GM12892 (cell line): Measurements from ENCODE around the gene SYCN.

Experiments used
- DNase-seq: peaks from one replicate; pipeline ENCODE4 v3.0.0; 2011; ENCODE audit not compliant: insufficient read length
- FAIRE-seq: peaks from 2 replicates; lab custom pipeline; 2011; peaks lifted over from hg19 to GRCh38; lab: Jason Lieb, UNC
- POLR2A ChIP-seq: IDR thresholded peaks from 2 replicates; pipeline ENCODE4 v1.6.1; 2011; ENCODE audit warnings: low read depth, low read length, control low read depth
- POLR2AphosphoS5 ChIP-seq: IDR thresholded peaks from 2 replicates; pipeline ENCODE4 v1.6.1; 2011; ENCODE audit warnings: low read depth, low read length, control low read depth
- TAF1 ChIP-seq: IDR thresholded peaks from 2 replicates; pipeline ENCODE4 v1.6.1; 2011; ENCODE audit warnings: low read depth, mild to moderate bottlenecking, control low read depth, low read length, borderline replicate concordance

SYCN gene

GRCh38 chr19:39160889-39161672 lies 43.0 kb downstream of the SYCN start:
- no peak for DNase-seq
- TF ChIP-seq POLR2AphosphoS5 (no peak), POLR2A (no peak), TAF1 (no peak)
- FAIRE-seq, result no peak

DNA sequence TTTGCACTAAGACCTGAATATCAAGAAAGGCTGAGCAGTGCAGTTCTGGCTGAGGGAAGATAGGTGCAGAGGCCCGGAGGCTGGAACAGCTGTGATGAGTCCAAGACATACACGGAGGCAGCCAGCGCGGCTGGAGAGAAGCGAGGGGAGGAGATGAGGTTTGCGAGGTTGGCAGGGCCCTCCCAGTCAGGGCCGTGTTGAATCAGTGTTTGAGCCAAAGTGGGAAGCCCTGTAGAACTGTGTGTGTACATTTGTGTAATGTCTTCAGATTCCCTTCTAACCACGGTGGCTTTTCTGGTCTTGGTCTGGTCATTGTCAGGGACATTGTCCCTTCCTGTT lies 43.6 kb downstream of the SYCN start:
- TF ChIP-seq TAF1 (no peak), POLR2A (no peak), POLR2AphosphoS5 (no peak)
- no peak for DNase-seq
- no peak for FAIRE-seq

DNA sequence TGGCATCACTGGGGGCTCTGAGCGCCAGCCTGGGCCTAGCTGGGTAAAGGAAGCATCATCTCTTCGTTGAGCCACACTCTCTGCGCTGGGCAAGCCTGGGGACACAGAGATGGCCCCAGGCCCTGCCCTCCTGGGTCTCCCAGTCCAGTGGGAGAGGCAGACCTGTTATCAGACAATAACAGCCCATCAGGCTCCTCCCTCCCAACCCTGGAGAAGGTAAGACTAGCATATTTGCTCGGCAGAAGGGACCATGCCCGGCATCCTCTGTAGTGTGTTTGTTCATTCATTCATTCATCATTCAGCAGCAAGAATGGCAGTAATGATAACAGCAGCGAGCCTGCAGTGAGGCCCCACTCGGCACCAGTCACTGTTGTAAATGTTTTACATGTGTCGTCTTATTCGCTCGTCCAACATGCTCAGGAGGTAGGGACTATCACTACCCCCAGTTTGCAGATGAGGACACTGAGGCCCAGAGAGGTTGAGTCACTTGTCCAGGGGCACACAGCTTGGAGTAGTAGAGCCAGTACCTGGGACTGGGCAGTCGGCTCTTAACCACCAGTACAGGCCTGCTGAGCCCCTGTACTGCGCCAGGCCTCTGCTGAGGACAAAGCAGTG lies 45.3 kb downstream of the SYCN start:
- TF ChIP-seq TAF1, result no peak
- TF ChIP-seq POLR2A, result no peak
- TF ChIP-seq POLR2AphosphoS5, result no peak
- DNase-seq (no peak), FAIRE-seq (no peak)

DNA sequence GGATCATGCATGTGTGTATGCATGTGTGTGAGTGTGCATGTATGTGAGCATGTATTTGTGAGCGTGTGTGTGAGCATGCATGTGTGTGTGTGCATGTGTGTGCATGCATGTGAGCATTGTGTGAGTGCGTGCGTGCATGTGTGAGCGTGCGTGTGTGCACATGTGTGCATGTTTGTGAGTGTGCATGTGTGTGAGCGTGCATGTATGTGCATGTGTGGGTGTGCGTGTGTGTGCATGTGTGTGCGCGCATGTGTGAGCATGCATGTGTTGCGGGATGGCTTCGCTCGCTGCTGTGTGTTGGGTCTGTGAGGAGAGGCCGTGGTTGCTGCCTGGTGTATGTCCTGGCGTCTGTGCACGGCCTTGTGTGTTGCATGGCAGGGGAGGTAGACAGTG lies 46.1 kb downstream of the SYCN start:
- DNase-seq (no peak), FAIRE-seq (no peak)
- TF ChIP-seq POLR2AphosphoS5, result peak; percentile 60; the same call in 1 of the 2 replicates
- TF ChIP-seq TAF1, result no peak

- FAIRE-seq (no peak), DNase-seq (no peak)
- no peak for TF ChIP-seq TAF1
- TF ChIP-seq POLR2A, result no peak
- no peak for TF ChIP-seq POLR2AphosphoS5
Measured at GRCh38 chr19:39157275-39157996, 46.6 kb downstream of the SYCN start.

- TF ChIP-seq TAF1 (no peak), POLR2A (no peak), POLR2AphosphoS5 (no peak)
- FAIRE-seq (no peak), DNase-seq (no peak)
Measured at GRCh38 chr19:39156326-39157230, 47.5 kb downstream of the SYCN start.

- FAIRE-seq (no peak), DNase-seq (no peak)
- TF ChIP-seq POLR2AphosphoS5 (no peak), TAF1 (no peak), POLR2A (no peak)
Measured at GRCh38 chr19:39155741-39156140, 48.3 kb downstream of the SYCN start.

DNA sequence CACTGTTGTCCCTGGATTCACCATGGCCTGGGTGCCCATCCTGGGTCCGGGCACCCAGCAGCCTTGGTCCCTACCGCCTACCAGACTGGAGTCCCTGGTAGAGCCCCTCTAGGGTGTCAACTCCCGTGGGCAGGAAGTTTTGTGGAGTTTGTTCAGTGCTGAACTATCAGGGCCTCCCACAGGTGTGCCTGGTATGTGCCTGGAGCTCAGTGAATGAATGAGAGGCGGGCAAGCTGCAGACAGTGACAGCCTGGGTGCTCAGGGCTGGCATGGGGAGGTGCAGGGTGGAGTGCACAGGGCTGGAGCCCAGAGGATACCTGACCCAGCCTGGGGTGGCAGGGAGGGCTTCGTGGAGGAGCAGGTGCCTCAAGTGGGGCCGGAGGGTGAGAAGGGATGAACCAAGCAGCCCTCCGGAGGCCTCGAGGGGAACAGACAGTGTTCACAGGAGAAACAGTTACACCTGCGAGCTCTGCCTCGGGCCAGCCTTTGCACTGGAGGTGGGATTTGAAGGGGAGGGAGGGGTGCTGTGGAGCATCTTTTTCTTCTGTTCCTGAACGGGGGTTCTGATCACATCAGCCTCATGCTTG lies 48.9 kb downstream of the SYCN start:
- DNase-seq, result no peak
- FAIRE-seq, result no peak
- no peak for TF ChIP-seq POLR2A
- TF ChIP-seq POLR2AphosphoS5, result no peak
- TF ChIP-seq TAF1, result no peak

DNA sequence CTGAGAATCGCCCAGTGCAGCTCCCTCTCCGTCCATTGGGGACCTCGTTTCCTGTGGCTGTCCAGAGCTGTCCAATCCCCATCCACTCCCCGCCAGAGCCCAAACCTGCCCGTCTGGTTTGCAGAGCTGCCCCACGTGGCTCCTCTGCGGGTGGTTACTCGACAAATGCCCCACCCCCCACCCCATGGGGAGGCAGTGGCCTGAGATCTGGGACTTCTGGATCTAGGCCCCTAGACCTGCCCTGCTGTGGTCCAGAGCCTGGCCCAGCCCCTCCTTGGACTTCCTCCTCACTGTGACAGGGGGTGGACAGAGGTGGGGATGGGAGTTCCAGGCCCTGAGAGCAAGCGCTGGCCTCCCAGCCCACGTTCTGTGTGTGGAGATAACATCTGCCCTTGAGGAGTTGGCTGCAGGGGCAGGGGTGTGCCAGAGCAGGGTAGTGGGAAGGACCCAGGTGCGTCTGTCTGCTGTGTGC lies 49.4 kb downstream of the SYCN start:
- DNase-seq, result no peak
- TF ChIP-seq TAF1, result no peak
- no peak for TF ChIP-seq POLR2AphosphoS5
- TF ChIP-seq POLR2A, result no peak
- FAIRE-seq, result no peak

DNA sequence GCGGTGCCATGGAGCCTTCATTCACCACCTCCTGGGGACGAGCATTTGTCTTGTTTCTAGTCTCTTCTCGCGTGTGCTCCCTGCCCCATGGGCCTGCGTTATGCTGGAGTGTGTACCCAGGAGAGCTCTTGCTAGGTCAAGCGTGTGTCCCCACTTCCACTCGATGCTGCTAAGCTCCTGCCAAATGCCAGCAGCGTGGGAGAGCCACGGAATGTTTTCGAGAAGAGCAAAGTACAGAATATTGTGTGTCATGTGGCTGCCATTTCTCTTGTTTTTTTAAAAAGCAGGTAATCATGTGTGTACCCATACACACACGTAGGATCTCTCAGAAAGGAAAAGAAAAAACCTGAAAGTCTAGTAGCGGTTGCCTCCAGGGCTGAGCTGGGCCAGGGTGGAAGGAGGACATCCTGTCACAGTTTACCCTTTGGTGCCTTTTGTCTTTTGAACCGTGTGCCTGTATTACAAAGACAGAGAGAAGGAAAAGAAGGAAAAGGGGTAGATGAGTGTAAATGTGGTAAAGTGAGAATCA lies 49.9 kb downstream of the SYCN start:
- FAIRE-seq (no peak), DNase-seq (no peak)
- TF ChIP-seq TAF1, result no peak
- TF ChIP-seq POLR2AphosphoS5, result no peak
